Endothelial cell (in vitro differentiated cells): ENCODE measurements around the gene CLPTM1L. TPM values are rescaled to one million over a fixed set of nuclear protein-coding genes. Genes with fewer than 3 reads are reported as not detected.
A peak's percentile ranks its signal among the peaks of the same experiment; 100 is the strongest.

Experiments
- DNase-seq: peaks from one replicate; pipeline ENCODE4 v3.0.0; 2021; ENCODE audit warnings: low spot score
- H3K27ac Mint-ChIP-seq: one replicate; pipeline ENCODE4 v1.8.0; 2021; ENCODE audit warnings: mixed read lengths, inconsistent platforms; ENCODE audit not compliant: unreplicated experiment
- H3K27me3 Mint-ChIP-seq: one replicate; pipeline ENCODE4 v1.8.0; 2021; ENCODE audit warnings: mild to moderate bottlenecking, moderate library complexity, mixed read lengths, inconsistent platforms; ENCODE audit not compliant: unreplicated experiment
- H3K36me3 Mint-ChIP-seq: one replicate; pipeline ENCODE4 v1.8.0; 2021; ENCODE audit warnings: mild to moderate bottlenecking, low read depth, mixed read lengths, inconsistent platforms; ENCODE audit not compliant: unreplicated experiment
- H3K4me1 Mint-ChIP-seq: one replicate; pipeline ENCODE4 v1.8.0; 2021; ENCODE audit warnings: mild to moderate bottlenecking, mixed read lengths, inconsistent platforms; ENCODE audit not compliant: unreplicated experiment
- H3K4me3 Mint-ChIP-seq: one replicate; pipeline ENCODE4 v1.8.0; 2021; ENCODE audit warnings: mild to moderate bottlenecking, mixed read lengths, inconsistent platforms; ENCODE audit not compliant: unreplicated experiment
- H3K9me3 Mint-ChIP-seq: one replicate; pipeline ENCODE4 v1.8.0; 2021; ENCODE audit warnings: mixed read lengths, inconsistent platforms; ENCODE audit not compliant: unreplicated experiment
- total RNA-seq: library from RNA; stranded (reverse); fragmentation: NEBNext Ultra II Directional; extraction: Animal tissue kit (Norgen Biotek cat#: 25700); gene quantifications from one replicate; pipeline ENCODE4 v1.2.1, GENCODE V29; 2021; ENCODE audit not compliant: unreplicated experiment
- TF ChIP-seq, protein P1 (sequence below): fragments of 200-600 bp; sonication (generic); IDR thresholded peaks from one replicate; pipeline ENCODE4 v1.5.0; 2021; ENCODE audit warnings: antibody characterized with exemption; ENCODE audit not compliant: unreplicated experiment

The CLPTM1L gene
- total RNA-seq, 1 donor from 2014 or later: 86.6 TPM

DNA sequence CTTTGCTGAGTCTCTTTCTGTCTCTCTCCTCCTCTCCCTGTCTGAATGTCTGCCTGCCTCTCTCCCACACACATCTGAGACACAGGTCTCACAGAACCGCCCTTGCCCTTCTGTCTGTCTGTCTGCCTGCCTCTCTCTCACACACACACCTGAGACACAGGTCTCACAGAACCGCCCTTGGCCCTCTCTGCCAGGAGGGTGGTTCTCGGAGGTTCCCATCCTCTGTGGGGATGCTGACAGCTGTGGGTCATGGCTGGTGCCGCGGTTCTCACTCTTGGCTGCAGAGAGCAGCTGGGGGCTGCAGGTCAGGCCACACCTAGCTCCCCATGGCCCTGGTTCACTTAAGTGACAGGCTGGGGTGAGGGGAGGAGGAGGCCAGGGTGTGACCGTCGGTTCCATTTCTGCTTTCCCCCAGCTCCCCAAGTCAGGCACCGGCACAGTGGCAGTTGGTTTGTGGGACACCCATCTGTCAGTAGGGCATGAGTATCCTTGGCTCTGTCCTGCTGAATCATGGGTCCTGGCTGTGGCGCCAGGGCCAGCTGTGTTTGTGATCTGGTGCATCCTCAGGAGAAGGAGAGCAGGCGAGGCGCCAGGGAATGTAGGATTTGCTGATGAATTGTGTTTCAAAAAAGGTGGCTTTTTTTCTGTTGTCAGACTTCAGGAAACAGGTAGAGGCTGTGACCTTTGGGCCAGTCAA lies 42.3 kb upstream of the CLPTM1L start:
- Mint-ChIP-seq H3K36me3 (peaks cover 3% of the 10 kb centered on the region), H3K27me3 (peaks cover 31% of the 10 kb centered on the region), H3K4me3 (peak overlapping the region; percentile 64), H3K27ac (no peak overlapping the region), H3K9me3 (no peaks in the 10 kb centered on the region), H3K4me1 (peaks cover 10% of the 10 kb centered on the region)
- DNase-seq: no peak
- TF ChIP-seq, protein P1, sequence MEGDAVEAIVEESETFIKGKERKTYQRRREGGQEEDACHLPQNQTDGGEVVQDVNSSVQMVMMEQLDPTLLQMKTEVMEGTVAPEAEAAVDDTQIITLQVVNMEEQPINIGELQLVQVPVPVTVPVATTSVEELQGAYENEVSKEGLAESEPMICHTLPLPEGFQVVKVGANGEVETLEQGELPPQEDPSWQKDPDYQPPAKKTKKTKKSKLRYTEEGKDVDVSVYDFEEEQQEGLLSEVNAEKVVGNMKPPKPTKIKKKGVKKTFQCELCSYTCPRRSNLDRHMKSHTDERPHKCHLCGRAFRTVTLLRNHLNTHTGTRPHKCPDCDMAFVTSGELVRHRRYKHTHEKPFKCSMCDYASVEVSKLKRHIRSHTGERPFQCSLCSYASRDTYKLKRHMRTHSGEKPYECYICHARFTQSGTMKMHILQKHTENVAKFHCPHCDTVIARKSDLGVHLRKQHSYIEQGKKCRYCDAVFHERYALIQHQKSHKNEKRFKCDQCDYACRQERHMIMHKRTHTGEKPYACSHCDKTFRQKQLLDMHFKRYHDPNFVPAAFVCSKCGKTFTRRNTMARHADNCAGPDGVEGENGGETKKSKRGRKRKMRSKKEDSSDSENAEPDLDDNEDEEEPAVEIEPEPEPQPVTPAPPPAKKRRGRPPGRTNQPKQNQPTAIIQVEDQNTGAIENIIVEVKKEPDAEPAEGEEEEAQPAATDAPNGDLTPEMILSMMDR: no peak

- H3K36me3 Mint-ChIP-seq: peaks cover 3% of the 10 kb centered on the region
- peak overlapping the region; percentile 30 for H3K27ac Mint-ChIP-seq
- no peaks in the 10 kb centered on the region for H3K9me3 Mint-ChIP-seq
- TF ChIP-seq, protein P1: no peak
- H3K4me1 Mint-ChIP-seq: peaks cover 13% of the 10 kb centered on the region
- DNase-seq: peak; percentile 40
- H3K27me3 Mint-ChIP-seq: peaks cover 37% of the 10 kb centered on the region
- peak overlapping the region; percentile 92 for H3K4me3 Mint-ChIP-seq
These were observed 41.4 kb upstream of the CLPTM1L start for GRCh38 chr5:1386274-1386717.

- H3K4me3 Mint-ChIP-seq: peak overlapping the region; percentile 92
- TF ChIP-seq, protein P1: no peak
These were observed 40.7 kb upstream of the CLPTM1L start for GRCh38 chr5:1385395-1386273.

DNA sequence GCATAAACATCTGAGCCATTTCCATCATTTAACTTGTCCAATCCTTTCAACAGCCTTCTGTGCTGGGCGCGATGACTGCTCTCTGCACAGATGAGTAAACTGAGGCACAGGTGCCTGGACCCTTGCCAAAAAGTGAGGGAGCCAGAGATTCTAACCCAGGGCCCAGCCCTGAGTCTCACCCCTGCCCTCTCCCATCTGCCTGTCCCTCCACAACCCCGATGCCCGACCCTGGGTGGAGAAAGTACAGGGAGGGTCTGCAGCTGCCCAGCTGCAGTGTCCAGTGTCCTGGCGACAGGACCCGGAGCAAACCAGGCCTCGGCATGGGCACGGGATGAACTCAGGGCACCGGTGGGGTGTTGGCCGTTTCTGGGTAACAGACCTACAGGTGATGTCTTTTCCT lies 39.6 kb upstream of the CLPTM1L start:
- Mint-ChIP-seq H3K27ac (no peak overlapping the region), H3K4me1 (peaks cover 13% of the 10 kb centered on the region), H3K36me3 (peaks cover 3% of the 10 kb centered on the region), H3K27me3 (peaks cover 44% of the 10 kb centered on the region), H3K9me3 (no peaks in the 10 kb centered on the region), H3K4me3 (no peak overlapping the region)
- DNase-seq: no peak
- TF ChIP-seq, protein P1: no peak

More at GRCh38 chr5:1385395-1386273, 40.7 kb upstream of the CLPTM1L start:
- DNase-seq: peak; percentile 55
- Mint-ChIP-seq H3K9me3 (no peaks in the 10 kb centered on the region), H3K27me3 (peaks cover 41% of the 10 kb centered on the region), H3K4me1 (peaks cover 13% of the 10 kb centered on the region), H3K27ac (no peak overlapping the region), H3K36me3 (peaks cover 3% of the 10 kb centered on the region)
